Omental fat pad (tissue), 4 donors: ENCODE results near the gene SDC3. TPM values are rescaled to one million over a fixed set of nuclear protein-coding genes. Genes with fewer than 3 reads are reported as not detected.

Experiments
- ATAC-seq: fragments of 150-250 bp; one replicate; pipeline ENCODE4 v1.9.1; 2016; ENCODE audit warnings: mild to moderate bottlenecking, moderate library complexity; ENCODE audit not compliant: low FRiP score
- DNase-seq: peaks from one replicate; pipeline ENCODE4 v3.0.0-alpha.2; 2019; ENCODE audit warnings: low spot score
- small RNA-seq: library from RNA; depleted of rRNA; stranded (forward); fragments of <200 nt; gene quantifications from one replicate; pipeline ENCODE3, GENCODE V24; 2016
- total RNA-seq, 4 donors: library from RNA; depleted of rRNA; stranded (reverse); fragments of >200 nt; gene quantifications; one replicate each; pipeline ENCODE4 v1.1.0, GENCODE V29; 2016
- TF ChIP-seq, protein P1 (sequence below), 3 donors: fragments of 450-650 bp; IDR thresholded peaks; one replicate each; pipeline ENCODE4 v1.5.1; 2016 to 2017; ENCODE audit warnings: antibody characterized with exemption in 3 of 3, mild to moderate bottlenecking in 3 of 3, moderate library complexity in 2 of 3

Gene SDC3
- total RNA-seq, 4 donors from 2014 or later: 27.3 to 38.1 (median 30.8) TPM

- ATAC-seq: peak; percentile 98
Measured at GRCh38 chr1:30823969-30824735, 84.4 kb downstream of the SDC3 start.

GRCh38 chr1:30823627-30823968 is 85.0 kb downstream of the SDC3 start:
- TF ChIP-seq, protein P1, sequence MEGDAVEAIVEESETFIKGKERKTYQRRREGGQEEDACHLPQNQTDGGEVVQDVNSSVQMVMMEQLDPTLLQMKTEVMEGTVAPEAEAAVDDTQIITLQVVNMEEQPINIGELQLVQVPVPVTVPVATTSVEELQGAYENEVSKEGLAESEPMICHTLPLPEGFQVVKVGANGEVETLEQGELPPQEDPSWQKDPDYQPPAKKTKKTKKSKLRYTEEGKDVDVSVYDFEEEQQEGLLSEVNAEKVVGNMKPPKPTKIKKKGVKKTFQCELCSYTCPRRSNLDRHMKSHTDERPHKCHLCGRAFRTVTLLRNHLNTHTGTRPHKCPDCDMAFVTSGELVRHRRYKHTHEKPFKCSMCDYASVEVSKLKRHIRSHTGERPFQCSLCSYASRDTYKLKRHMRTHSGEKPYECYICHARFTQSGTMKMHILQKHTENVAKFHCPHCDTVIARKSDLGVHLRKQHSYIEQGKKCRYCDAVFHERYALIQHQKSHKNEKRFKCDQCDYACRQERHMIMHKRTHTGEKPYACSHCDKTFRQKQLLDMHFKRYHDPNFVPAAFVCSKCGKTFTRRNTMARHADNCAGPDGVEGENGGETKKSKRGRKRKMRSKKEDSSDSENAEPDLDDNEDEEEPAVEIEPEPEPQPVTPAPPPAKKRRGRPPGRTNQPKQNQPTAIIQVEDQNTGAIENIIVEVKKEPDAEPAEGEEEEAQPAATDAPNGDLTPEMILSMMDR (IDR thresholded peaks at IDR 0.05): no peak
- ATAC-seq: no peak
- no peak for DNase-seq

More at GRCh38 chr1:30823969-30824735, 84.4 kb downstream of the SDC3 start:
- TF ChIP-seq, protein P1 (IDR thresholded peaks at IDR 0.05): no peak
- DNase-seq: peak; percentile 77

- no peak for DNase-seq
- no peak for ATAC-seq
- TF ChIP-seq, protein P1 (IDR thresholded peaks at IDR 0.05): no peak
Measured at GRCh38 chr1:30822966-30823581, 85.5 kb downstream of the SDC3 start.

DNA sequence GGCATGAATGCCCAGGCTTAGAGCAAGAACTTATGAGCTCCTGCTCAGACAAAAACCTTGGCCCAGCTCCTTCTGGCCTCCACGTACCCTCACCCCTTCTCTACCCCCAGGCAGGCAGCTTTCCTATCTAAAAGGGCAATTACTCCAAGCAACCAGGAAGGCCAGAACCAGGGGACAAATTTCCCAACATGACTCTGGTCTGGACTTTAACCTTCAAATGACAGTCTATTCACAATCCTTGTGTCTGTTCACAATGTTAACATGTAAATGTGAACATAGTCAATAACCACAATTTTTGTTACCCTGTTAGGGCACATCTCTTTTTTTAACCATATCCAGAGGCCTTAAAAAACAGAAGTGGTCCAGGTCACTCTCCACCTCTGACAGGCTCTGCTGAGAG is 86.6 kb downstream of the SDC3 start:
- TF ChIP-seq, protein P1 (IDR thresholded peaks at IDR 0.05): no peak
- no peak for ATAC-seq
- no peak for DNase-seq

GRCh38 chr1:30820299-30820698 is 88.3 kb downstream of the SDC3 start:
- TF ChIP-seq, protein P1 (IDR thresholded peaks at IDR 0.05): no peak
- DNase-seq (no peak), ATAC-seq (no peak)

Small RNA genes lying within 50 kb of the gene (small RNA-seq; reads per million reads assigned to genes)
- gene RN7SKP91 (not detected), gene RN7SL371P (not detected)

Other genes starting within 250 kb of the SDC3 start
- gene MATN1, start 185.2 kb downstream of the SDC3 start, total RNA-seq: under 1 TPM in 2 of 4 donors, not detected in 2; 0.28 to 0.84 TPM
- 100 to 1,000 TPM in 3 of 4 donors, 10 to 100 TPM in 1; 87.4 to 327 (median 154) TPM for gene LAPTM5, start 151.0 kb downstream of the SDC3 start, total RNA-seq
- 100 to 1,000 TPM in 1 of 4 donors, 10 to 100 TPM in 3; 66.7 to 121 (median 83.9) TPM for gene PUM1, start 157.0 kb upstream of the SDC3 start, total RNA-seq